Activated T-helper 1 cell treated with anti-CD3 and anti-CD28 coated beads, Interleukin-12 subunit alpha, Interleukin-12 subunit beta, Interleukin-2, Interleukin-4 antibody, amounts not matched to agents 30 ng/mL and 10 ng/mL and 1 ng/mL, durations not matched to agents 14 hours and 24 hours and 36 hours (primary cell): Measurements from ENCODE around the gene TTC16. TPM values are rescaled to one million over a fixed set of nuclear protein-coding genes. Genes with fewer than 3 reads are reported as not detected.

Source experiments
- total RNA-seq: library from RNA; stranded (reverse); gene quantifications from 2 replicates; pipeline ENCODE4 v1.2.3, GENCODE V29; 2022

Gene TTC16
- total RNA-seq, 1 donor from 2014 or later, result not detected

Other genes with a start within 250 kb of the TTC16 start
- 26.1 and 32.9 TPM in 2 replicates for gene STXBP1, start 103.8 kb upstream of the TTC16 start, total RNA-seq
- 0.20 and 0.26 TPM in 2 replicates for gene CFAP157, start 9.1 kb upstream of the TTC16 start, total RNA-seq
- 22.9 and 23.5 TPM in 2 replicates for gene PTRH1, start 416 bp upstream of the TTC16 start, total RNA-seq
- 16.6 and 18.9 TPM in 2 replicates for gene TOR2A, start 19.2 kb downstream of the TTC16 start, total RNA-seq
- 30.0 and 30.4 TPM in 2 replicates for gene SH2D3C, start 62.6 kb downstream of the TTC16 start, total RNA-seq
- 97.3 and 105 TPM in 2 replicates for gene CDK9, start 70.0 kb downstream of the TTC16 start, total RNA-seq
- gene FPGS, start 86.8 kb downstream of the TTC16 start, total RNA-seq, result 128 and 130 TPM in 2 replicates
- gene ENG, start 138.6 kb downstream of the TTC16 start, total RNA-seq, result 32.2 and 33.0 TPM in 2 replicates
- gene AK1, start 161.6 kb downstream of the TTC16 start, total RNA-seq, result 17.2 and 20.8 TPM in 2 replicates
- 60.6 and 62.4 TPM in 2 replicates for gene ST6GALNAC6, start 183.5 kb downstream of the TTC16 start, total RNA-seq
- gene ST6GALNAC4, start 201.0 kb downstream of the TTC16 start, total RNA-seq, result 30.8 and 31.6 TPM in 2 replicates
- gene PIP5KL1, start 214.7 kb downstream of the TTC16 start, total RNA-seq, result 1.1 and 1.2 TPM in 2 replicates
- gene DPM2, start 221.8 kb downstream of the TTC16 start, total RNA-seq, result 62.6 and 70.2 TPM in 2 replicates